ENCODE results near the gene SAMM50.

Gene SAMM50

GRCh38 chr22:44029069-44029468, 73.8 kb downstream of the SAMM50 start:
- Histone ChIP-seq H3K27me3 (replicated peaks; ENCODE audit: insufficient read depth, low read length) (no peaks in the 10 kb centered on the region), H3K9me2 (replicated peaks; ENCODE audit: insufficient read depth, low read length) (no peaks in the 10 kb centered on the region), H3F3A (ENCODE audit: insufficient read depth, low read length) (peaks cover 28% of the 10 kb centered on the region), H3K36me3 (replicated peaks; ENCODE audit: insufficient read depth, low read length) (0 out of 2 replicates have a peak, but pooled peaks cover 3% of the 10 kb centered on the region), H3K4me3 (ENCODE audit: low read length) (no peak overlapping the region), H2AFZ (ENCODE audit: low read length) (no peak overlapping the region), H3K79me2 (ENCODE audit: low read length) (peaks cover 89% of the 10 kb centered on the region), H3K4me2 (ENCODE audit: low read depth, low read length) (no peak overlapping the region), H3K9ac (ENCODE audit: low read length) (no peak overlapping the region), H3K27ac (ENCODE audit: low read length) (no peak overlapping the region), H4K20me1 (ENCODE audit: insufficient read depth, low read length) (no peaks in the 10 kb centered on the region), H3K9me3 (replicated peaks; ENCODE audit: insufficient read depth, low read length) (no peaks in the 10 kb centered on the region), H3K4me1 (ENCODE audit: low read length) (peaks cover 10% of the 10 kb centered on the region; the same call in 1 of the 2 replicates)
- no peak for DNase-seq
- TF ChIP-seq CTCF (IDR thresholded peaks at IDR 0.05; ENCODE audit: low read length) = no peak
- TF ChIP-seq EZH2 (optimal IDR thresholded peaks at IDR 0.05; ENCODE audit: low read depth, low read length) = no peak
- TF ChIP-seq EZH2phosphoT487 (IDR thresholded peaks at IDR 0.05; ENCODE audit: low read length) = no peak

GRCh38 chr22:44030051-44030701, 74.9 kb downstream of the SAMM50 start:
- no peaks in the 10 kb centered on the region for H3K27me3 ChIP-seq (replicated peaks; ENCODE audit: insufficient read depth, low read length)
- H3K36me3 ChIP-seq (replicated peaks; ENCODE audit: insufficient read depth, low read length) = 0 out of 2 replicates have a peak, but pooled peaks cover 3% of the 10 kb centered on the region
- H3K27ac ChIP-seq (ENCODE audit: low read length) = no peak overlapping the region
- TF ChIP-seq EZH2phosphoT487 (IDR thresholded peaks at IDR 0.05; ENCODE audit: low read length) (no peak), EZH2 (optimal IDR thresholded peaks at IDR 0.05; ENCODE audit: low read depth, low read length) (no peak), CTCF (IDR thresholded peaks at IDR 0.05; ENCODE audit: low read length) (no peak)
- H3K9me3 ChIP-seq (replicated peaks; ENCODE audit: insufficient read depth, low read length) = no peaks in the 10 kb centered on the region
- peaks cover 22% of the 10 kb centered on the region for H3F3A ChIP-seq (ENCODE audit: insufficient read depth, low read length)
- H3K4me3 ChIP-seq (ENCODE audit: low read length) = no peak overlapping the region
- no peak overlapping the region for H2AFZ ChIP-seq (ENCODE audit: low read length)
- H3K79me2 ChIP-seq (ENCODE audit: low read length) = peaks cover 90% of the 10 kb centered on the region
- H3K9me2 ChIP-seq (replicated peaks; ENCODE audit: insufficient read depth, low read length) = no peaks in the 10 kb centered on the region
- DNase-seq = no peak
- H3K4me2 ChIP-seq (ENCODE audit: low read depth, low read length) = no peak overlapping the region
- peaks cover 10% of the 10 kb centered on the region; the same call in 1 of the 2 replicates for H3K4me1 ChIP-seq (ENCODE audit: low read length)
- no peak overlapping the region for H3K9ac ChIP-seq (ENCODE audit: low read length)
- no peaks in the 10 kb centered on the region for H4K20me1 ChIP-seq (ENCODE audit: insufficient read depth, low read length)

- Histone ChIP-seq H3K9ac (ENCODE audit: low read length) (no peak overlapping the region), H2AFZ (ENCODE audit: low read length) (no peak overlapping the region), H3K27me3 (replicated peaks; ENCODE audit: insufficient read depth, low read length) (no peaks in the 10 kb centered on the region), H3K79me2 (ENCODE audit: low read length) (peaks cover 90% of the 10 kb centered on the region), H3K9me2 (replicated peaks; ENCODE audit: insufficient read depth, low read length) (no peaks in the 10 kb centered on the region), H3K36me3 (replicated peaks; ENCODE audit: insufficient read depth, low read length) (0 out of 2 replicates have a peak, but pooled peaks cover 3% of the 10 kb centered on the region), H3F3A (ENCODE audit: insufficient read depth, low read length) (peaks cover 16% of the 10 kb centered on the region), H3K4me2 (ENCODE audit: low read depth, low read length) (no peak overlapping the region), H3K27ac (ENCODE audit: low read length) (no peak overlapping the region), H3K4me1 (ENCODE audit: low read length) (peaks cover 10% of the 10 kb centered on the region; the same call in 1 of the 2 replicates), H4K20me1 (ENCODE audit: insufficient read depth, low read length) (no peaks in the 10 kb centered on the region), H3K9me3 (replicated peaks; ENCODE audit: insufficient read depth, low read length) (no peaks in the 10 kb centered on the region), H3K4me3 (ENCODE audit: low read length) (no peak overlapping the region)
- no peak for DNase-seq
- TF ChIP-seq CTCF (IDR thresholded peaks at IDR 0.05; ENCODE audit: low read length) (no peak), EZH2phosphoT487 (IDR thresholded peaks at IDR 0.05; ENCODE audit: low read length) (no peak), EZH2 (optimal IDR thresholded peaks at IDR 0.05; ENCODE audit: low read depth, low read length) (no peak)
These were observed 75.5 kb downstream of the SAMM50 start for GRCh38 chr22:44030702-44031082.
